HepG2 (cell line): Measurements from ENCODE around the gene CREB1. TPM values are rescaled to one million over a fixed set of nuclear protein-coding genes. Genes with fewer than 3 reads are reported as not detected.

Experiments used
- CCAR2 ChIP-seq: fragments of 200-400 bp; formaldehyde crosslinking; optimal IDR thresholded peaks from 2 replicates; pipeline ENCODE3; 2018; ENCODE audit warnings: low read depth, mild to moderate bottlenecking, low read length, moderate library complexity
- GPBP1L1 ChIP-seq: sonication (generic); formaldehyde crosslinking; IDR thresholded peaks from 2 replicates; pipeline ENCODE4 v1.5.0; 2020; ENCODE audit warnings: mild to moderate bottlenecking, missing genetic modification reagents
- HNF1A ChIP-seq, 2 experiments: sonication (generic) in 1 of 2; formaldehyde crosslinking in 1 of 2; IDR thresholded peaks; 2 replicates each; pipeline versions ENCODE4 v1.4.0 to v1.6.1; 2016 to 2020; ENCODE audit warnings: borderline replicate concordance in 1 of 2, low read depth in 1 of 2, mild to moderate bottlenecking in 1 of 2, missing genetic modification reagents in 1 of 2
- JUND ChIP-seq: sonication (generic); formaldehyde crosslinking; IDR thresholded peaks from 2 replicates; pipeline ENCODE4 v1.8.0; 2022; ENCODE audit warnings: mild to moderate bottlenecking, missing genetic modification reagents
- KAT8 ChIP-seq: IDR thresholded peaks from 2 replicates; pipeline ENCODE4 v1.6.1; 2016; ENCODE audit warnings: missing genetic modification reagents, missing compliant biosample characterization
- MEIS1 ChIP-seq: sonication (generic); formaldehyde crosslinking; IDR thresholded peaks from 2 replicates; pipeline ENCODE4 v1.9.0; 2021; ENCODE audit warnings: mild to moderate bottlenecking, missing genetic modification reagents, moderate library complexity, borderline replicate concordance
- NFE2L2 ChIP-seq: fragments of 150-350 bp; IDR thresholded peaks from 2 replicates; pipeline ENCODE4 v1.6.1; 2014; ENCODE audit warnings: low read length
- PRDM15 ChIP-seq: sonication (generic); formaldehyde crosslinking; IDR thresholded peaks from 2 replicates; pipeline ENCODE4 v1.4.0; 2020; ENCODE audit warnings: missing genetic modification reagents
- ZBTB25 ChIP-seq: IDR thresholded peaks from 2 replicates; pipeline ENCODE4 v1.6.1; 2018; ENCODE audit warnings: missing genetic modification reagents
- ZMYM4 ChIP-seq: sonication (generic); formaldehyde crosslinking; IDR thresholded peaks from 2 replicates; pipeline ENCODE4 v1.8.1; 2023; ENCODE audit warnings: mild to moderate bottlenecking, missing genetic modification reagents
- ZNF274 ChIP-seq: sonication (generic); formaldehyde crosslinking; IDR thresholded peaks from 2 replicates; pipeline ENCODE4 v1.5.1; 2020; ENCODE audit warnings: mild to moderate bottlenecking, missing genetic modification reagents
- ZNF564 ChIP-seq: sonication (generic); formaldehyde crosslinking; IDR thresholded peaks from 2 replicates; pipeline ENCODE4 v1.8.1; 2023; ENCODE audit warnings: mild to moderate bottlenecking, missing genetic modification reagents
- ZNF674 ChIP-seq: sonication (generic); formaldehyde crosslinking; IDR thresholded peaks from 2 replicates; pipeline ENCODE4 v1.5.0; 2020; ENCODE audit warnings: low read depth, mild to moderate bottlenecking, missing genetic modification reagents
- ZXDC ChIP-seq: sonication (generic); formaldehyde crosslinking; IDR thresholded peaks from 2 replicates; pipeline ENCODE4 v1.5.0; 2020; ENCODE audit warnings: mild to moderate bottlenecking, missing genetic modification reagents
- polyA plus RNA-seq, 8 experiments: library from polyadenylated mRNA; depleted of rRNA in 3 of 8; stranded (reverse) in 7 of 8; unstranded in 1 of 8; fragments of >200 nt; fragmentation: Illumina TruSeq in 4 of 8; extraction: Trizol in 4 of 8; gene quantifications; 2 replicates each; pipeline versions ENCODE4 v1.2.1 to v1.2.3, GENCODE V29; 2011 to 2016; ENCODE audit warnings: low read depth in 4 of 8, missing spikeins in 1 of 8, mixed read lengths in 1 of 8; ENCODE audit not compliant: insufficient read depth in 1 of 8
- total RNA-seq, 5 experiments: library from RNA; depleted of rRNA; stranded (reverse); fragments of >200 nt; fragmentation: Illumina TruSeq; extraction: Trizol; gene quantifications; 2 replicates each; pipeline ENCODE4 v1.2.3, GENCODE V29; 2016; ENCODE audit warnings: low read depth in 1 of 5

The CREB1 gene
- total and polyA plus RNA-seq, 2 of the 13 experiments (the other 11 are each of a cell fraction or from before 2014, with no cell fraction given) = 51.8 to 51.9 TPM

- TF ChIP-seq ZBTB25 (CRISPR knock-in tag) (peak; percentile 27; the same call in 1 of the 2 replicates), ZNF564 (CRISPR knock-in tag) (no peak), ZMYM4 (CRISPR knock-in tag) (no peak), PRDM15 (CRISPR knock-in tag) (no peak), ZNF274 (no peak), KAT8 (CRISPR knock-in tag) (peak; percentile 33; the same call in 1 of the 2 replicates), ZXDC (no peak; the same call in 1 of the 2 replicates), CCAR2 (no peak), GPBP1L1 (no peak), HNF1A (IDR thresholded peaks at IDR 0.05; ENCODE audit: low read depth) (0 out of 2 replicates have a peak, but pooled peaks have one; percentile 23), HNF1A (CRISPR knock-in tag; IDR thresholded peaks at IDR 0.05; ENCODE audit: borderline replicate concordance) (no peak), NFE2L2 (peak; percentile 93), ZNF674 (no peak), JUND (CRISPR knock-in tag) (0 out of 2 replicates have a peak, but pooled peaks have one; percentile 20), MEIS1 (CRISPR knock-in tag) (peak; percentile 71; the same call in 1 of the 2 replicates)
Measured at GRCh38 chr2:207632575-207633493, 103.1 kb downstream of the CREB1 start (continued).
